Jurkat, Clone E6-1 (cell line): Measurements from ENCODE around the gene ESPN.

Source experiments
- DNase-seq: peaks from one replicate; pipeline ENCODE4 v3.0.0-alpha.2; 2011; ENCODE audit warnings: low read depth, low spot score
- H3K4me3 ChIP-seq: 2 replicates; pipeline ENCODE4 v1.5.1; 2011; ENCODE audit warnings: mild to moderate bottlenecking, low read length, control low read depth, moderate library complexity

Gene ESPN

GRCh38 chr1:6408023-6408422, 16.6 kb upstream of the ESPN start:
- no peak overlapping the region for H3K4me3 ChIP-seq
- no peak for DNase-seq

- no peak overlapping the region for H3K4me3 ChIP-seq
- DNase-seq, result no peak
Measured at GRCh38 chr1:6409053-6409452, 15.5 kb upstream of the ESPN start.

GRCh38 chr1:6409733-6410132, 14.8 kb upstream of the ESPN start:
- DNase-seq, result no peak
- H3K4me3 ChIP-seq, result no peak overlapping the region

- DNase-seq, result no peak
- H3K4me3 ChIP-seq, result no peak overlapping the region
Measured at GRCh38 chr1:6410248-6410893, 14.2 kb upstream of the ESPN start.

GRCh38 chr1:6412896-6413295, 11.7 kb upstream of the ESPN start:
- no peak overlapping the region for H3K4me3 ChIP-seq
- DNase-seq, result no peak

GRCh38 chr1:6414443-6414844, 10.1 kb upstream of the ESPN start:
- DNase-seq, result peak; percentile 47
- H3K4me3 ChIP-seq, result peak overlapping the region; percentile 13; the same call in 1 of the 2 replicates

GRCh38 chr1:6414881-6415626, 9.5 kb upstream of the ESPN start:
- no peak for DNase-seq
- no peak overlapping the region for H3K4me3 ChIP-seq

GRCh38 chr1:6416295-6416656, 8.3 kb upstream of the ESPN start:
- H3K4me3 ChIP-seq, result no peak overlapping the region
- no peak for DNase-seq

- DNase-seq, result no peak
- H3K4me3 ChIP-seq, result no peak overlapping the region
Measured at GRCh38 chr1:6416906-6417305, 7.7 kb upstream of the ESPN start.

- H3K4me3 ChIP-seq, result no peak overlapping the region
- no peak for DNase-seq
Measured at GRCh38 chr1:6417961-6418667, 6.5 kb upstream of the ESPN start.

GRCh38 chr1:6418668-6419396, 5.7 kb upstream of the ESPN start:
- no peak for DNase-seq
- H3K4me3 ChIP-seq, result no peak overlapping the region

- no peak overlapping the region for H3K4me3 ChIP-seq
- no peak for DNase-seq
Measured at GRCh38 chr1:6419397-6419803, 5.2 kb upstream of the ESPN start.

- no peak within 1 kb of the TSS; the same call in 1 of the 2 replicates for H3K4me3 ChIP-seq
- DNase-seq, result no peak
Measured at GRCh38 chr1:6419804-6420453, 4.6 kb upstream of the ESPN start, which contains the start of gene HES2. Gene HES2, minus strand, starts transcription at chr1:6419919. Its CDS starts 99 bp downstream, at chr1:6419820.

GRCh38 chr1:6420454-6421042, 4.0 kb upstream of the ESPN start:
- DNase-seq, result no peak
- no peak overlapping the region for H3K4me3 ChIP-seq

- H3K4me3 ChIP-seq, result no peak overlapping the region
- DNase-seq, result no peak
Measured at GRCh38 chr1:6421266-6421665, 3.3 kb upstream of the ESPN start.

GRCh38 chr1:6423321-6423999, 1.1 kb upstream of the ESPN start:
- no peak overlapping the region for H3K4me3 ChIP-seq
- no peak for DNase-seq

- DNase-seq, result no peak
- no peak overlapping the region for H3K4me3 ChIP-seq
Measured at GRCh38 chr1:6424000-6424565, 493 bp upstream of the ESPN start.

- DNase-seq, result no peak
- H3K4me3 ChIP-seq, result no peak overlapping the region
Measured at GRCh38 chr1:6425658-6426057, 1.1 kb downstream of the ESPN start.
